Activated CD4-positive, alpha-beta T cell treated with anti-CD3 and anti-CD28 coated beads for 36 hours (primary cell): ENCODE data around the gene SCAMP3. TPM values are rescaled to one million over a fixed set of nuclear protein-coding genes. Genes with fewer than 3 reads are reported as not detected.

Experiments used
- ATAC-seq: fragments of 200-7000 bp; cut with Tn5 transposase; one replicate; pipeline ENCODE4 v1.10.0; 2021; ENCODE audit warnings: mild to moderate bottlenecking, moderate library complexity
- CTCF ChIA-PET: fragments of 350-600 bp; sonication (Branson Sonifier 250); formaldehyde crosslinking; loops from one replicate; lab custom pipeline; 2021; ENCODE audit warnings: antibody characterized with exemption; lab: Charles Lee
- POLR2A ChIA-PET: fragments of 350-600 bp; sonication (Branson Sonifier 250); formaldehyde crosslinking; loops from one replicate; lab custom pipeline; 2021; ENCODE audit warnings: antibody characterized with exemption, inconsistent platforms; lab: Charles Lee
- DNase-seq: peaks from one replicate; pipeline ENCODE4 v3.0.0-alpha.2; 2020
- H3K27ac Mint-ChIP-seq: one replicate; pipeline ENCODE4 v1.8.0; 2021; ENCODE audit warnings: mixed read lengths
- H3K27me3 Mint-ChIP-seq: one replicate; pipeline ENCODE4 v1.8.0; 2021; ENCODE audit warnings: mixed read lengths
- H3K36me3 Mint-ChIP-seq: one replicate; pipeline ENCODE4 v1.8.0; 2021; ENCODE audit warnings: low read depth, mixed read lengths
- H3K4me1 Mint-ChIP-seq: one replicate; pipeline ENCODE4 v1.8.0; 2021; ENCODE audit warnings: mixed read lengths
- H3K4me3 Mint-ChIP-seq: one replicate; pipeline ENCODE4 v1.8.0; 2021; ENCODE audit warnings: mild to moderate bottlenecking, moderate library complexity, mixed read lengths
- H3K9me3 Mint-ChIP-seq: one replicate; pipeline ENCODE4 v1.8.0; 2021; ENCODE audit warnings: low read depth, mixed read lengths
- intact Hi-C, 2 experiments: fragments of 100-400 bp; cut with DNase I in 1 of 2; cut with micrococcal nuclease in 1 of 2; formaldehyde crosslinking; loops; one replicate each; pipeline versions ENCODE4 v1.14.2 to v1.15.1; 2022 to 2024; cut with DNase I, micrococcal nuclease
- total RNA-seq, 2 experiments: library from RNA; stranded (reverse); gene quantifications; one replicate each; pipeline ENCODE4 v1.2.3, GENCODE V29; 2021

Gene SCAMP3
- total RNA-seq, 2 experiments from 2014 or later, result 82.0 to 95.5 TPM

- Mint-ChIP-seq H3K36me3 (no peaks in the 10 kb centered on the region), H3K27me3 (no peaks in the 10 kb centered on the region), H3K9me3 (no peaks in the 10 kb centered on the region), H3K4me1 (no peaks in the 10 kb centered on the region), H3K4me3 (no peak overlapping the region), H3K27ac (no peak overlapping the region)
- ATAC-seq (no peak), DNase-seq (no peak)
- POLR2A ChIA-PET, result no interaction called here
- intact Hi-C loops, result no loop called here
- CTCF ChIA-PET, result interaction anchor here (1.1 kb wide), 1 partner anchor 34 kb away, joined by 5 read pairs; no protein-coding TSS in a partner anchor
Measured at GRCh38 chr1:155285063-155285462, 22.9 kb upstream of the SCAMP3 start.

- ChIA-PET CTCF (no interaction called here), POLR2A (no interaction called here)
- no peaks in the 10 kb centered on the region for H3K36me3 Mint-ChIP-seq
- no peak overlapping the region for H3K27ac Mint-ChIP-seq
- ATAC-seq (no peak), DNase-seq (no peak)
- H3K9me3 Mint-ChIP-seq, result no peaks in the 10 kb centered on the region
- H3K4me3 Mint-ChIP-seq, result no peak overlapping the region
- no peaks in the 10 kb centered on the region for H3K27me3 Mint-ChIP-seq
- H3K4me1 Mint-ChIP-seq, result no peaks in the 10 kb centered on the region
- intact Hi-C loops, result no loop called here
Measured at GRCh38 chr1:155284476-155284875, 22.3 kb upstream of the SCAMP3 start.

DNA sequence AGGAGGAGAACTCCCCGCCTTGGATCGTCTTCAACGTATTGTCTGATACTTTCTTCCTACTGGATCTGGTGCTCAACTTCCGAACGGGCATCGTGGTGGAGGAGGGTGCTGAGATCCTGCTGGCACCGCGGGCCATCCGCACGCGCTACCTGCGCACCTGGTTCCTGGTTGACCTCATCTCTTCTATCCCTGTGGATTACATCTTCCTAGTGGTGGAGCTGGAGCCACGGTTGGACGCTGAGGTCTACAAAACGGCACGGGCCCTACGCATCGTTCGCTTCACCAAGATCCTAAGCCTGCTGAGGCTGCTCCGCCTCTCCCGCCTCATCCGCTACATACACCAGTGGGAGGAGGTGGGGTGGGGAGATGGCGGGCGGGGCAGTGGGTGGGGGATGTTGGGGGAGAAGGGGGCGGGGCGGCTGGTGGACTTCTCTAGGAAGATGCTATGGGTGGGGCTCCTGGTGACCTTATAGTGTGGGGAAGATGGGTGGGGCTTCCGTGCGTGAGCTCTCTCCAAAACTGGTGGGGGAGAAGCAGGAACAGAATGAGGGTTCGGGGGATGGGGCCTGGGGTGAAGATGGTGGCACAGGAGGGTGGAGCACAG, 20.4 kb upstream of the SCAMP3 start:
- H3K27me3 Mint-ChIP-seq, result no peaks in the 10 kb centered on the region
- ChIA-PET CTCF (interaction anchor here (0.5 to 0.7 kb wide), 2 partner anchors 288 to 308 kb away, joined by 3 read pairs; no protein-coding TSS in a partner anchor), POLR2A (no interaction called here)
- H3K4me1 Mint-ChIP-seq, result peaks cover 7% of the 10 kb centered on the region
- no peaks in the 10 kb centered on the region for H3K9me3 Mint-ChIP-seq
- H3K27ac Mint-ChIP-seq, result no peak overlapping the region
- DNase-seq (no peak), ATAC-seq (no peak)
- no peak overlapping the region for H3K4me3 Mint-ChIP-seq
- intact Hi-C loops, result no loop called here
- H3K36me3 Mint-ChIP-seq, result no peaks in the 10 kb centered on the region

GRCh38 chr1:155279268-155279667, 17.1 kb upstream of the SCAMP3 start:
- ChIA-PET CTCF (interaction anchor here (0.7 to 2.7 kb wide), 4 partner anchors 26 to 145 kb away, joined by 3 to 15 read pairs (median 10); no protein-coding TSS in a partner anchor), POLR2A (no interaction called here)
- no peak overlapping the region for H3K4me3 Mint-ChIP-seq
- ATAC-seq, result no peak
- H3K27me3 Mint-ChIP-seq, result no peaks in the 10 kb centered on the region
- H3K27ac Mint-ChIP-seq, result no peak overlapping the region
- no peaks in the 10 kb centered on the region for H3K36me3 Mint-ChIP-seq
- no peaks in the 10 kb centered on the region for H3K9me3 Mint-ChIP-seq
- H3K4me1 Mint-ChIP-seq, result peaks cover 18% of the 10 kb centered on the region
- intact Hi-C loops, result loop anchor here in 1 of 2 experiments (5.0 kb wide), 2 partner anchors 408 to 698 kb away; partner anchors contain the start of genes ARHGEF2, DAP3 and YY1AP1
- DNase-seq, result no peak

- H3K4me3 Mint-ChIP-seq, result no peak overlapping the region
- CTCF ChIA-PET, result interaction anchor here (0.6 to 2.7 kb wide), 8 partner anchors 9 to 1262 kb away, joined by 3 to 15 read pairs (median 5); partner anchors contain the start of gene FDPS
- intact Hi-C loops, result loop anchor here (1.0 to 5.0 kb wide), 4 partner anchors 16 to 699 kb away; partner anchors contain the start of genes ARHGEF2 (in 1 of the 2), DAP3 (in 1 of the 2), MSTO1 (in 1 of the 2) and SCAMP3 (in 1 of the 2)
- ATAC-seq, result no peak
- no peaks in the 10 kb centered on the region for H3K9me3 Mint-ChIP-seq
- H3K36me3 Mint-ChIP-seq, result no peaks in the 10 kb centered on the region
- no peak for DNase-seq
- POLR2A ChIA-PET, result no interaction called here
- no peaks in the 10 kb centered on the region for H3K27me3 Mint-ChIP-seq
- H3K4me1 Mint-ChIP-seq, result peaks cover 21% of the 10 kb centered on the region
- H3K27ac Mint-ChIP-seq, result no peak overlapping the region
Measured at GRCh38 chr1:155278689-155279160, 16.6 kb upstream of the SCAMP3 start.

- ChIA-PET POLR2A (interaction anchor here (0.5 to 0.6 kb wide), 2 partner anchors 45 to 1188 kb away, joined by 3 read pairs; no protein-coding TSS in a partner anchor), CTCF (interaction anchor here (0.5 to 2.7 kb wide), 10 partner anchors 8 to 1262 kb away, joined by 3 to 15 read pairs (median 3); partner anchors contain the start of genes FDPS and THBS3)
- peak; percentile 91 for DNase-seq
- Mint-ChIP-seq H3K27me3 (no peaks in the 10 kb centered on the region), H3K4me3 (peak overlapping the region; percentile 63), H3K27ac (no peak overlapping the region), H3K9me3 (no peaks in the 10 kb centered on the region), H3K4me1 (peaks cover 24% of the 10 kb centered on the region), H3K36me3 (no peaks in the 10 kb centered on the region)
- intact Hi-C loops, result loop anchor here (1.0 to 5.0 kb wide), 11 partner anchors 16 to 699 kb away; partner anchors contain the start of genes FDPS (in 2 of the 2), ARHGEF2 (in 1 of the 2), ASH1L (in 1 of the 2) and DAP3 (in 1 of the 2)
- ATAC-seq, result peak; percentile 48
Measured at GRCh38 chr1:155277902-155278688, 15.9 kb upstream of the SCAMP3 start.

DNA sequence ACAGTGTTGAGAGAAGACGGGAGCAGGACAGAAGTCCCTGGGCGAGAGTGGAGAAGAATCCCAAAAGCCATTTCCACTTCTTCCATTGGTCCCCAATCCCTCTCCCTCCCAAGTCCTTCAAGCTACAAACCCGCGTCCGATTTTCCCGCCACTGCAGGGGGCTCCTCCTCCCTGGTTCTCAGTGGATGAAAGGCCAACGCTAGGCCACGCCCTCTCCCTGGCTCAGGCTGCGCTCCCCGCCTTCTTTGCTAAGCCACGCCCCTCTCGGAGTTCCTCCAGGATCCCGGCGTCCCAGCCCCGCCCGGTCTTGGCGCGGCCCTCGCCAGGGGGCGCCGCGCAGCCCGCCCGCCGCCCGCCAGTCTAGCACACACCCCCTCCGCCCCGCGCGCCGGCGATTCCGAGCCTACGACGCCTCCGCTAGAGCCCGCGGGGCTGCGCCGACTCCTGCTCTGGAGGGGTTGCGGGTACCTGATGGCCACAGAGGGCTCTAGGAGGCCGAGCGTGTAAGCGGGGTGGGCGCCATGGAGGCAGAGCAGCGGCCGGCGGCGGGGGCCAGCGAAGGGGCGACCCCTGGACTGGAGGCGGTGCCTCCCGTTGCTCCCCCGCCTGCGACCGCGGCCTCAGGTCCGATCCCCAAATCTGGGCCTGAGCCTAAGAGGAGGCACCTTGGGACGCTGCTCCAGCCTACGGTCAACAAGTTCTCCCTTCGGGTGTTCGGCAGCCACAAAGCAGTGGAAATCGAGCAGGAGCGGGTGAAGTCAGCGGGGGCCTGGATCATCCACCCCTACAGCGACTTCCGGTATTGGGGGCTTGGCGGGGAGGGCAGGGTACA, 15.1 kb upstream of the SCAMP3 start, which contains the start of gene HCN3:
HCN3 (plus strand) TSS at position 394 of the 832 bp plus-strand sequence; CDS start at position 522, 128 bp downstream.
- Mint-ChIP-seq H3K36me3 (peaks cover 7% of the 10 kb centered on the region), H3K4me1 (peaks cover 31% of the 10 kb centered on the region), H3K27me3 (no peaks in the 10 kb centered on the region), H3K9me3 (no peaks in the 10 kb centered on the region), H3K4me3 (peak within 1 kb of the TSS; percentile 63), H3K27ac (no peak within 1 kb of the TSS)
- ChIA-PET POLR2A (interaction anchor here (0.6 kb wide), 2 partner anchors 35 to 46 kb away, joined by 3 read pairs; no protein-coding TSS in a partner anchor), CTCF (interaction anchor here (0.5 to 2.1 kb wide), 11 partner anchors 28 to 554 kb away, joined by 3 to 15 read pairs (median 4); partner anchors contain the start of genes FDPS, KRTCAP2 and THBS3)
- DNase-seq, result peak; percentile 97
- ATAC-seq, result peak; percentile 68
- intact Hi-C loops, result loop anchor here (1.0 to 5.0 kb wide), 9 partner anchors 22 to 700 kb away; partner anchors contain the start of genes FDPS (in 2 of the 2), ARHGEF2 (in 1 of the 2), ASH1L (in 1 of the 2) and DAP3 (in 1 of the 2)

GRCh38 chr1:155273343-155274245, 11.4 kb upstream of the SCAMP3 start, which contains the start of gene CLK2:
Gene CLK2, minus strand, starts transcription at chr1:155273504. Its CDS starts 2,527 bp downstream, at chr1:155270977.
- ATAC-seq (peak; percentile 90), DNase-seq (peak; percentile 99)
- Mint-ChIP-seq H3K27me3 (no peaks in the 10 kb centered on the region), H3K4me3 (peak within 1 kb of the TSS; percentile 91), H3K9me3 (no peaks in the 10 kb centered on the region), H3K27ac (peak within 1 kb of the TSS; percentile 90), H3K36me3 (peaks cover 36% of the 10 kb centered on the region), H3K4me1 (peaks cover 45% of the 10 kb centered on the region)
- ChIA-PET CTCF (interaction anchor here (0.6 to 5.6 kb wide), 9 partner anchors 11 to 298 kb away, joined by 3 to 34 read pairs (median 4); partner anchors contain the start of genes KRTCAP2, RUSC1 and SCAMP3), POLR2A (interaction anchor here (0.6 to 2.3 kb wide), 11 partner anchors 10 to 290 kb away, joined by 3 to 10 read pairs (median 4); partner anchors contain the start of genes ASH1L, ENTREP3, FDPS and KRTCAP2)
- intact Hi-C loops, result loop anchor here (1.0 to 2.0 kb wide), 9 partner anchors 11 to 584 kb away; partner anchors contain the start of genes SCAMP3 (in 2 of the 2), ENTREP3 (in 1 of the 2), FDPS (in 1 of the 2) and GON4L (in 1 of the 2)
